SK-MEL-5 (cell line): ENCODE data around the gene NMU. TPM values are rescaled to one million over a fixed set of nuclear protein-coding genes. Genes with fewer than 3 reads are reported as not detected.
"Not testable (repeated sequence)": the region's sequence is repeated elsewhere in the genome, so short reads cannot be mapped to it uniquely, and the experiment has no call there.

ENCODE experiments used
- DNase-seq: peaks from one replicate; pipeline ENCODE4 v3.0.0-alpha.2; 2016; ENCODE audit warnings: low read depth, low spot score
- in situ Hi-C: cut with HindIII; loops from 2 replicates; pipeline ENCODE4 v1.10.0; 2016; ENCODE audit warnings: low sequenced_read_pairs, high pct_unique_total_duplicates, low pct_unique_long_range_greater_than_20kb
- total RNA-seq: library from RNA; depleted of rRNA; stranded (reverse); fragments of >200 nt; shearing (Covaris generic); gene quantifications from 2 replicates; pipeline ENCODE4 v1.2.3, GENCODE V29; 2014

Gene NMU
- total RNA-seq, 1 experiment from 2014 or later, result not detected

GRCh38 chr4:55635282-55635681 lies 816 bp downstream of the NMU start:
- in situ Hi-C loops, result no loop called here
- no peak for DNase-seq

GRCh38 chr4:55634417-55635128 lies 1.5 kb downstream of the NMU start:
- no peak for DNase-seq
- in situ Hi-C loops, result no loop called here

DNA sequence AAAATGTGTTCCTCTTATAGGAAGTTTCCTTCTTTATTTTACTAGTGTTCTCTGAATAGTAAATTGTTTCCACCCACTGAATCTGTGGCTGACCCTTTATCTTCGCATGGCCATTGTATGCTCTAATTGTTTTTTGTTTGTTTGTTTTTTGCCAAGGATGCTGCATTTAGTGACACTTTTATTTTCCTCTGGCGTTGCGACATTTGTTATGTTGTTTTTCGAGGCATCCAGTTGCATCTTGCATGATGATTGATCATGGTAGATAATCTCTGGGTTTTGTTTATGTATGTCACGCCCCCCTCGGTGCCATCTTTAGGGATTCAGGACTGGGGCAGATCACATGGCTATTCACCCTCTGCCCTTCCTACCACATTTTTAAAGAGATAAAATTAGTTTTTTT lies 2.2 kb downstream of the NMU start:
- in situ Hi-C loops, result no loop called here
- DNase-seq, result no peak

DNA sequence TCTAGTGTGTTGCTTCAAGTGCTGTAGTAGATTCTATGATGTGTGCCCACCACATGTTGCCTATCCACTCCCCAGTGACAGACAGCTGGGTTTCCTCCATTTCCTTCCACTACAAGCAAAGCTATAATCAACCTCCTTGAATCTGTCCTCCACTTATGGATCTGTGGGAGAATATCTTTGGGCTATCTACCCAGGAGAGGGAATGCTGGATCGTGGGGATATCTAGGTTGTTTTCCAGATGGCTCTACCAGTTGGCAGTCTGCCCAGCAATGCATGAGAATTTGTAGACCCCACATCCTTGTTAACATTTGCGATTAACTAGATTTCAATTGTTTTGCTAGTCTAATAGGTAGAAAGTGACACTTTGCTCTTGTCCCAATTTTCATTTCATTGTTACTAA lies 10.3 kb downstream of the NMU start:
- in situ Hi-C loops, result no loop called here
- DNase-seq, result no peak

- in situ Hi-C loops, DNase-seq: not testable (repeated sequence)
These were observed 12.0 kb downstream of the NMU start for GRCh38 chr4:55624063-55624462.

- in situ Hi-C loops, result no loop called here
- DNase-seq, result no peak
These were observed 17.5 kb downstream of the NMU start for GRCh38 chr4:55618546-55619143.

DNA sequence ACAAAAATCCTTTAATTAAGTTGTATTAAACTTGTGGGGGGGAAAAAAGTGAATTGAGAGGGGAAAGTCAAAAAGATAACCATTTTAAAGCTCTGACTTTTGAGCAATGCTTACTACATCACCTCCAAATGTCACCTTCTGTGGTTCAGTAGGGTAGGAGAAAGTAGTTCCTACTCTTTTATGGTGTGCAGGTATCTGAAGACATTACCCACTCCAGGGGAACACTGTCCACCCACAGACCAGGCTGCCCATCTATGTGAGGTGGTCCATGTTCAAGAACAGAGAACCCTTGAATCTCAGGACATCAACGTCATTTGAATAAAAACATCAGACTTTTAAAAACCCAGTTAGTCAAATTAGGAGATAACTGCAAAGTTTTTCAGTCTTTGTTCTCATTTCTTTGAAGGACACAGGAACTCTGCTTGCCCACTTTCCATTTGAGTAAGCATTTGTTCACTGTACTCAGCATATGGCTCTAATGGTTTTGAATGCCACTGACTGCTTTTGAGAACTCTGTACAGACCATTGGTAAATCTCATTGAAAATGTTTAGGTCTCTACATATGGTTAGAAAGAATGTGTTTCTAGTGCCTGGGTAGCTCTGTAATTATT lies 18.4 kb downstream of the NMU start:
- in situ Hi-C loops, result no loop called here

GRCh38 chr4:55615008-55615407 lies 21.1 kb downstream of the NMU start:
- DNase-seq, result peak; percentile 7
- in situ Hi-C loops, result no loop called here

More for the DNA sequence above, 18.4 kb downstream of the NMU start:
- DNase-seq, result no peak

- DNase-seq, result no peak
- in situ Hi-C loops, result no loop called here
These were observed 22.5 kb downstream of the NMU start for GRCh38 chr4:55613621-55614020.

- in situ Hi-C loops, result no loop called here
- DNase-seq, result no peak
These were observed 23.8 kb downstream of the NMU start for GRCh38 chr4:55612341-55612740.

DNA sequence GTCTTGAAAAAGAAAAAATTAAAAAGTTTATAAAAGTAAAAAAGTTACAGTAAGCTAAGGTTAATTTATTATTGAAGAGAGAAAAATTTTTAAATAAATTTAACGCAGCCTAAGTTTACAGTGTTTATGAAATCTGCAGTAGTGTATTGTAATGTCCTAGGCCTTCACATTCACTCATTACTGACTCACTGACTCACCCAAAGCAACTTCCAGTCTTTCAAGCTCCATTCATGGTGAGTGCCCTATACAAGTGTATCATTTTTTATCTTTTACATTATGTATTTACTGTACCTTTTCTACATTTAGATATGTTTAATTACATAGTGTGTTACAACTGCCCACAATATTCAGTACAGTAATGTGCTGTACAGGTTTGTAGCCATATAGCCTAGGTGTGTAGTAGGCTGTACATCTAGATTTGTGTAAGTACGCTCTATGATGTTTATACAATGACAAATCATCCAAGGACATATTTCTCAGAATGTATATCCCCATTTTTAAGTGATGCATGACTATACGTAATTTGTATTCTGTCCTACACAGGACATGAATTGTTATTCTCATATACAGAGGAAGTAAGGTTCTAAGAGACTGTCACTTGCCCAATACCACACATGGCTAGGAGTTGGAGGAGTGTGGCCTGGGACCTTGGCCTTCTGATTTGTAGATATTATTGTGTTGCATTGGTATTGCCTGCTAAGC lies 24.6 kb downstream of the NMU start:
- DNase-seq, result no peak
- in situ Hi-C loops, result no loop called here

- in situ Hi-C loops, result no loop called here
These were observed 25.7 kb downstream of the NMU start for GRCh38 chr4:55610381-55610780.

GRCh38 chr4:55609393-55609866 lies 26.7 kb downstream of the NMU start:
- DNase-seq, result no peak
- in situ Hi-C loops, result no loop called here

More at GRCh38 chr4:55610381-55610780, 25.7 kb downstream of the NMU start:
- DNase-seq, result no peak

DNA sequence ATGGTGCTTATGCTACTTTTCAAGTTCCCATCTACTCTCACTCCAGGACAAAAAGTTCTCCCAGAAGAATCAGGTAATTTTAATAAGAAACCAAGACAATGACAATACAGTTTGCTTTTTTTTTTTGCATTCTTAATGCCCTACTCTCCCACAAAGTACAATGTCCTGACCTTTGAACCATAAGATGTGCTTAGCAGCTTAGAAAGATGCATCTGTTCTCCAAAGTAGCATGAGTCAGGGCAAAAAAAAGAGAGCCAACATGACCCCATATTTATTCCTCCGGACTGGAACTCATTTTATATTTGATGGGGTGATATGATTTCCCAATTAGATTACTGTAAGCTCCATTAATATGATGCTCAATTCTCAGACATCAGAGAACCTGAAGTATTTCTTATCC lies 27.5 kb downstream of the NMU start:
- in situ Hi-C loops, result no loop called here

GRCh38 chr4:55604996-55605395 lies 31.1 kb downstream of the NMU start:
- DNase-seq, result no peak
- in situ Hi-C loops, result no loop called here

More for the DNA sequence above, 27.5 kb downstream of the NMU start:
- DNase-seq, result no peak

- in situ Hi-C loops, result no loop called here
- no peak for DNase-seq
These were observed 35.5 kb downstream of the NMU start for GRCh38 chr4:55600640-55601039.

DNA sequence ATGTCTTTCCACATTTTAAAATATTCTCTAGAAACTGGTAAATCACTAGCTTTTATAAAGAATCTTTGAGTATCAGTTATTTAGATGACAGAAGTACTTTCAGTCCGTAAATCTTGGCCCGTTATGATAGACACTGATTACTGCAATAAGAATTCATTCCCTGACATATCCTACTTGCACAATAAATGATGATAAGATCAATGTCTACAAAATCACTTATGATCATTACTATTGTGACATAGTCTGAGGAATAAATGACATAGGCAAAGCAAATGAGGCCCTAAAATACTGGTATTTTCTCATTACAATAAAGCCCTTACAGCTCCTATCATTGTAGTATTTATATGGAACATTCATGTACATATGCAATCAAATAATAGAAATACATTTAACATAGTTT lies 37.5 kb downstream of the NMU start:
- DNase-seq, result no peak
- in situ Hi-C loops, result no loop called here

GRCh38 chr4:55592014-55592413 lies 44.1 kb downstream of the NMU start, which contains the start of gene PDCL2:
PDCL2 (minus strand) TSS chr4:55592245; CDS start chr4:55592109, 136 bp downstream.
- in situ Hi-C loops, result no loop called here
- no peak for DNase-seq
